Measurements from ENCODE around the gene CSMD2.

The CSMD2 gene

DNA sequence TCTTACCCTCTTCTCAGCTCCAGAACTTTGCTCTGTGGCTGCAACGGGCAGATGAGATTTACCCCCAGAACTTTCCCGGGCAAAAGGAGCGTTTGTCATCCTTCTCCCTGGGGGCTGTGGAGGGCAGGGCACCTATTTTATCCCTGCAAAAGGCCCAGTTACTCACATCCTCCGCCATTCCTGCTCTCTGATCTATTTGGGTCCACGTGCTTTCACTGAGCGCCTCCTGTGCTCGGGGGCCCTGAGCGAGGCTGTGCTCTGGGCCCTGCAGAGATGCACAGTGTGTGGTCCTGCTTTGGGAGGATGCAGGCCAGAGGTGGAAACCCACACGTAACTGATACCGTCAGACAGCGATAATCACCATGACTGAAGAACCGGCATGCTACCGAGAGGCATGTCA is 2.4 kb upstream of the CSMD2 start:
- H3K79me2 ChIP-seq (ENCODE audit: insufficient read depth, low read length): no peaks in the 10 kb centered on the region
- no peaks in the 10 kb centered on the region for H4K20me1 ChIP-seq (ENCODE audit: low read depth, low read length)
- H3K4me3 ChIP-seq (ENCODE audit: insufficient read depth, low read length, poor library complexity, severe bottlenecking): no peak overlapping the region
- H3K36me3 ChIP-seq (ENCODE audit: low read length): no peaks in the 10 kb centered on the region
- H2AFZ ChIP-seq (ENCODE audit: low read depth, low read length, severe bottlenecking): no peak overlapping the region
- H3K9ac ChIP-seq (ENCODE audit: low read length): no peak overlapping the region
- TF ChIP-seq EZH2phosphoT487 (conservative IDR thresholded peaks at IDR 0.05; ENCODE audit: low read length): no peak
- TF ChIP-seq, protein P1, sequence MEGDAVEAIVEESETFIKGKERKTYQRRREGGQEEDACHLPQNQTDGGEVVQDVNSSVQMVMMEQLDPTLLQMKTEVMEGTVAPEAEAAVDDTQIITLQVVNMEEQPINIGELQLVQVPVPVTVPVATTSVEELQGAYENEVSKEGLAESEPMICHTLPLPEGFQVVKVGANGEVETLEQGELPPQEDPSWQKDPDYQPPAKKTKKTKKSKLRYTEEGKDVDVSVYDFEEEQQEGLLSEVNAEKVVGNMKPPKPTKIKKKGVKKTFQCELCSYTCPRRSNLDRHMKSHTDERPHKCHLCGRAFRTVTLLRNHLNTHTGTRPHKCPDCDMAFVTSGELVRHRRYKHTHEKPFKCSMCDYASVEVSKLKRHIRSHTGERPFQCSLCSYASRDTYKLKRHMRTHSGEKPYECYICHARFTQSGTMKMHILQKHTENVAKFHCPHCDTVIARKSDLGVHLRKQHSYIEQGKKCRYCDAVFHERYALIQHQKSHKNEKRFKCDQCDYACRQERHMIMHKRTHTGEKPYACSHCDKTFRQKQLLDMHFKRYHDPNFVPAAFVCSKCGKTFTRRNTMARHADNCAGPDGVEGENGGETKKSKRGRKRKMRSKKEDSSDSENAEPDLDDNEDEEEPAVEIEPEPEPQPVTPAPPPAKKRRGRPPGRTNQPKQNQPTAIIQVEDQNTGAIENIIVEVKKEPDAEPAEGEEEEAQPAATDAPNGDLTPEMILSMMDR (IDR thresholded peaks at IDR 0.05; ENCODE audit: insufficient read depth, low read length, poor library complexity, severe bottlenecking): no peak
- H3K9me2 ChIP-seq (replicated peaks; ENCODE audit: insufficient read depth, low read length): no peaks in the 10 kb centered on the region
- no peak overlapping the region for H3K27ac ChIP-seq (ENCODE audit: low read depth, low read length)
- H3K9me3 ChIP-seq (ENCODE audit: insufficient read depth, low read length): no peaks in the 10 kb centered on the region
- H3K27me3 ChIP-seq (ENCODE audit: low read length): no peaks in the 10 kb centered on the region
- H3F3A ChIP-seq (ENCODE audit: insufficient read depth): no peaks in the 10 kb centered on the region
- no peak overlapping the region for H3K4me2 ChIP-seq (ENCODE audit: low read depth, low read length, poor library complexity, severe bottlenecking)

- Histone ChIP-seq H3F3A (ENCODE audit: insufficient read depth) (no peaks in the 10 kb centered on the region), H3K9me2 (replicated peaks; ENCODE audit: insufficient read depth, low read length) (no peaks in the 10 kb centered on the region), H3K27me3 (ENCODE audit: low read length) (no peaks in the 10 kb centered on the region), H3K4me2 (ENCODE audit: low read depth, low read length, poor library complexity, severe bottlenecking) (no peak overlapping the region), H2AFZ (ENCODE audit: low read depth, low read length, severe bottlenecking) (no peak overlapping the region), H3K4me3 (ENCODE audit: insufficient read depth, low read length, poor library complexity, severe bottlenecking) (no peak overlapping the region), H3K9me3 (ENCODE audit: insufficient read depth, low read length) (no peaks in the 10 kb centered on the region), H3K79me2 (ENCODE audit: insufficient read depth, low read length) (no peaks in the 10 kb centered on the region), H3K9ac (ENCODE audit: low read length) (no peak overlapping the region), H3K27ac (ENCODE audit: low read depth, low read length) (no peak overlapping the region), H4K20me1 (ENCODE audit: low read depth, low read length) (no peaks in the 10 kb centered on the region), H3K36me3 (ENCODE audit: low read length) (no peaks in the 10 kb centered on the region)
- TF ChIP-seq EZH2phosphoT487 (conservative IDR thresholded peaks at IDR 0.05; ENCODE audit: low read length): no peak
- TF ChIP-seq, protein P1 (IDR thresholded peaks at IDR 0.05; ENCODE audit: insufficient read depth, low read length, poor library complexity, severe bottlenecking): no peak
These were observed 1.8 kb upstream of the CSMD2 start for GRCh38 chr1:34166625-34167361.

DNA sequence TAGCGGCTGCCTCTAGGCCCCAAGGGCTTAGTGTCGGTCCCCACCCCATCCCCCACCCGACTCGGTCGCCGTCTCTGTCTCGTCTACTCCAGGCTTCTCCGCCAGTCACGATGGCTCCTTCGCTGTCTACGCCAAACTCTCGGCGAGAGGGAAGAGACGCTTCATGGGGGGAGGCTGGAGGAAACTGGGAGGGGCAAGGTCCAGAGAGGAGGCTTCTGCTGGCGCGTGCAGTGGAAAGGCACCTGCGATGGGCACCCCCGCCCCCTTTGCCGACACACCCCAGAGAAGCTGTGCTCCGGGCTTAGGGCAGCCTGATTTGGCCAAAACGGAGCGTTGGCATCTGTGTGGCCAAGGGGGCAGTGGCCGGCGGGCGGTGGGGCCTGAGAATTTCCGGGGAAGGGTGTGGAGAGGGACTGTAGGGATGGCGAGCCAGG is 1.2 kb upstream of the CSMD2 start:
- no peaks in the 10 kb centered on the region for H3K27me3 ChIP-seq (ENCODE audit: low read length)

More for the DNA sequence above, 1.2 kb upstream of the CSMD2 start:
- H3K9me3 ChIP-seq (ENCODE audit: insufficient read depth, low read length): no peaks in the 10 kb centered on the region
- no peak overlapping the region for H3K4me3 ChIP-seq (ENCODE audit: insufficient read depth, low read length, poor library complexity, severe bottlenecking)
- no peaks in the 10 kb centered on the region for H3K36me3 ChIP-seq (ENCODE audit: low read length)
- H3K9ac ChIP-seq (ENCODE audit: low read length): no peak overlapping the region
- no peak overlapping the region for H2AFZ ChIP-seq (ENCODE audit: low read depth, low read length, severe bottlenecking)
- TF ChIP-seq EZH2phosphoT487 (conservative IDR thresholded peaks at IDR 0.05; ENCODE audit: low read length): no peak
- TF ChIP-seq, protein P1 (IDR thresholded peaks at IDR 0.05; ENCODE audit: insufficient read depth, low read length, poor library complexity, severe bottlenecking): no peak
- no peaks in the 10 kb centered on the region for H3K9me2 ChIP-seq (replicated peaks; ENCODE audit: insufficient read depth, low read length)
- H3K79me2 ChIP-seq (ENCODE audit: insufficient read depth, low read length): no peaks in the 10 kb centered on the region
- H3K4me2 ChIP-seq (ENCODE audit: low read depth, low read length, poor library complexity, severe bottlenecking): no peak overlapping the region
- H3K27ac ChIP-seq (ENCODE audit: low read depth, low read length): no peak overlapping the region
- H3F3A ChIP-seq (ENCODE audit: insufficient read depth): no peaks in the 10 kb centered on the region
- H4K20me1 ChIP-seq (ENCODE audit: low read depth, low read length): no peaks in the 10 kb centered on the region
